ENCODE measurements around the gene TBKBP1. TPM values are rescaled to one million over a fixed set of nuclear protein-coding genes. Genes with fewer than 3 reads are reported as not detected.

Gene TBKBP1
- total RNA-seq, 4 donors from 2014 or later, result 2.4 to 14.7 (median 5.0) TPM

GRCh38 chr17:47717261-47717697 lies 23.3 kb downstream of the TBKBP1 start:
- TF ChIP-seq CTCF (IDR thresholded peaks at IDR 0.05; ENCODE audit: low read depth), result no peak

GRCh38 chr17:47717979-47718621 lies 24.1 kb downstream of the TBKBP1 start:
- no peak for TF ChIP-seq CTCF (IDR thresholded peaks at IDR 0.05; ENCODE audit: low read depth)

- no peak for TF ChIP-seq CTCF (IDR thresholded peaks at IDR 0.05; ENCODE audit: low read depth)
Measured at GRCh38 chr17:47718634-47719405, 24.9 kb downstream of the TBKBP1 start.

GRCh38 chr17:47719411-47720152 lies 25.6 kb downstream of the TBKBP1 start:
- no peak for TF ChIP-seq CTCF (IDR thresholded peaks at IDR 0.05; ENCODE audit: low read depth)

- TF ChIP-seq CTCF (IDR thresholded peaks at IDR 0.05; ENCODE audit: low read depth), result no peak
Measured at GRCh38 chr17:47720196-47720595, 26.2 kb downstream of the TBKBP1 start.

GRCh38 chr17:47720754-47721533 lies 27.0 kb downstream of the TBKBP1 start:
- TF ChIP-seq CTCF (IDR thresholded peaks at IDR 0.05; ENCODE audit: low read depth), result no peak

All from subcutaneous adipose tissue (tissue), 4 donors.